HG03469 (cell line): ENCODE measurements around the gene VSTM4.

Source experiments
- ATAC-seq: cut with Tn5 transposase; IDR thresholded peaks from one replicate; pipeline ENCODE4 v1.9.1; 2021; ENCODE audit warnings: mild to moderate bottlenecking, moderate library complexity, moderate number of reproducible peaks; ENCODE audit not compliant: unreplicated experiment

The VSTM4 gene

DNA sequence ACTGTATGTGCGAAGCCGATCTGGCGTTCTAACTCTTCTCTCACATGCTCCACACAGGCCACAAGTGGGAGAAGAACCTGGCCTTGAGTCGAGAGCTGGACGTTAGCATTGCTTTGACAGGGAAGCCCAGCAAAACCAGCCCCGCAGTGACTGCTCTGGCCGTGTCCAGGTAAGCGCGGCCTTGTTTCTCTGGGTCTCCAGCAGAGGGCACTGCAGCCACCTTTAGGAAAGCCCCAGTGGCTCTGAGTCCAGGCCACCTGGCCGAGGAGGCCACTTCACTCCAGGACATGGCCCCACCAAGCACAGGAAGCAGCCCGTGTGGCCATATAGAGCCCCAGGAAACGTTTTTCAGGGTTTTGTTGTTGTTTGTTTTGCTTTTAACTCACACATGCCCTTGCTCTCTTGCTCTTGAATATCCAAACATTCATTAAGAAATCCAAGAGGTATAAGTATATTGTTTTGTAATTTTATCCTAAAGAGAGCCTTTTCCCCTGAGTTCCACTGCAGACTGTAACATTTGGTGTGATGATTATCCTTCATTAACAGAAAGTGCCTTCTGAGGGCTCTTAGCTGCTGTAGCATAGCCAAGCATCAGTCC lies 133.9 kb downstream of the VSTM4 start:
- ATAC-seq: no peak

DNA sequence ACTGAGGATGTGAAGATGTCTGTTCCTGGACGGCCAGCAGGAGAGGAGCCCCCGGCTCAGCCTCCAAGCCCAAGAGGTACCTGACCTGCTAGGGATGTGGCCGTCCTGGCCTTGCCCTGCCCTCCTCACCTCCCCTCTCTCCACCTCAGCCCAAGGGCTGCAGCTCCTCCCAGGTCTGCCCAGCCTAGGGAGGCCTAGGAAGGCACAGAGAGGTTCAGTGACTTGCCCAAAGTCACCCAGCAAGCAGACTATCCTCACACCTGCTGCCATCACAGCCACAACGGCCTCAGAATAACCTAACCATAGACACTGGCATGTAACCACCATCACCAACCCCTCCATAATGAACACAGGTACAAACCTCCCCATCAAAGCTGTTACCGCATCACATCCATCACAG lies 137.0 kb downstream of the VSTM4 start:
- ATAC-seq: no peak

DNA sequence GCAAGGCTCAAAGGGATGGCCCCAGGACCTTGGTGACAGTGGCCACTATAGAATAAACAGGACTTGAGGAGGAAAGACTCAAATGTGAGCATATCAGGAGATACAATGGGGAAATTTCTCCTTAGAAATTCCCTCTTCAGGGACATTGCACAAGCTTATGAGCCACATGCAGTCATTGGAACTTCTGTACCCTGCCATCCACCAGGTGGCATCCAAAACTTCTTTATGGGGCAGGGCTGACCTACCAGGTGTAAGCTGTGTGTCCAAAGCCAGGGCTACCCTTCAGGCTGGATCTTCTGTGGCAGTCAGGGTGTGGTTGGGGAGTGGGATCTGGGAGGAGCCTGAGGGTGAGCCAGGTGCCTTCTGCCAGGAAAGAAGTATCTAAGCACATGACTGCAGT lies 139.1 kb downstream of the VSTM4 start:
- ATAC-seq: no peak

DNA sequence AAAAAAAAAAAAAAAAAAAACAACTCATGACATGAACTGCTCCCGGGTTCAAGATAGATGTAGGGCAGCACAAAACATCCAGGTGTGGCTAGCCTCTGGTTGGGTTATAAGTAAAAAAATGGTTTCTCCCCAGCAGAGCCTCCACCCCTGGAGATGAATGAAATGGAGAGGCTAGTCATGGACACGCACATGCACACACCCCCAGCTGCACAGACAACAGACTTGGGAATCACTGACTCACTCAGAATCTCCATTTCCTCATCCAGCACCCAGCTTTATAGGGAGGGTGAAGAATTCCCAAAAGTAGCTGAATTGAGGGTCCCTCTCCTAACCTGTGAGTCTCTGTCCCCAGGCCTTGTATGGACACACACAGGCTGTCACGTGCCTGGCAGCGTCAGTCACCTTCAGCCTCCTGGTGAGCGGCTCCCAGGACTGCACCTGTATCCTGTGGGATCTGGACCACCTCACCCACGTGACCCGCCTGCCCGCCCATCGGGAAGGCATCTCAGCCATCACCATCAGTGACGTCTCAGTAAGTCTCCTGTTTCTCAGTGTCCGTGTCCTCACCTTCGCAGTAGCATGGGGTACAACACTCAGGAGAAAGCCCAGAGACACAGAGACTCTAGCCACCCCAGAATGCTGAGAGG lies 140.7 kb downstream of the VSTM4 start:
- no peak for ATAC-seq

DNA sequence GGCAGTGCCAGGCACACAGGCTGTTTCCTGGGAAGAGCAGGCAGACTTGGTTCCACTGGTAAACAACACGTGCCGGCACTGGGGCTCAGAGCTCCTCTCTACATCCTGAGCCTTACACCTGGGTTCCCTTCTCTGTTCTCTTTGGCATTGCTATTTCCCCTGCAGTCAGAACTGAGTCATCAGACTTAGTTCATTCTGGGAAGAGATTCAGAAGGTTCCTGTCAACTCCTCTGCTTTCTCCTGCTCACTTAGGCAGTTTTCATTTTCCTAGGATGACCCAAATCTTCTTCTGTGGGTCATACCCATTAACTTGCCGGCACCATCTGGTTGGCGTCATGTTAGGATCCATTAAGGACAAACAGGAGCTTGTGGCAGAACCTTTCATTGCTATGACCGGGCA lies 142.3 kb downstream of the VSTM4 start:
- ATAC-seq: no peak

DNA sequence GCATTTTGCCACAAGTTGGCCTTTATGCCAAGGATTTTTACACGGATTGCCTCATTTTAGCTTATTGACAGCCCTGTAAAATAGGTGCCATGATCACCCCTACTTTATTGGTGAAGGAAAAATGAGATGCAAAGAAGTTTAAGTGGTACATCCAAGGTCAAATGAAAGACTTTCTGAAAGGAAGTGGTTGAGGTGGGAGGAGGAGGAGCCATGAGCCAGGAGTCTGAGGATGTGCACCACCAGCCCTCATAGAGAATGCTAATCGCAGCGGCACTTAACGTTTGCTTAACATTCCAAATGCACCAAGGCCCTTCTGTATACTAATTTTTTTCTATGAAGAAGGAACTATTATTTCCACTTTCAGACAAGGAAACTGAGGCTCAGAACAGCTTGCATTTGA lies 144.7 kb downstream of the VSTM4 start:
- no peak for ATAC-seq

DNA sequence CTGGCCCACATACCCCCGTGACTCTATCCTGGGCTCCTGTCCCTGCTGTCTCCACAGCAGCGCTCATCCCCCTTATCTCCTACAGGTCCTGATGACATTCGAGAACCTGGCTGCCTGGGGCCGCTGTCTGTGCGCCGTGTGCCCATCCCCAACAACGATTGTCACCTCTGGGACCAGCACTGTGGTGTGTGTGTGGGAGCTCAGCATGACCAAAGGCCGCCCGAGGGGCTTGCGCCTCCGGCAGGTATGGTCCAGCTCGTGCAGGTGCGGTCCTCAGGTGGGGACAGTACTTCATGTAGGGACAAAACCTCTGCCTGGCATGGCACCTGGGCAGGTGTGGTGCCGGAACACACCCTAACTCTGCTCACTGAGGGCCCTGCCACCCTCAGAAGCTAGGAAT lies 145.3 kb downstream of the VSTM4 start:
- no peak for ATAC-seq

DNA sequence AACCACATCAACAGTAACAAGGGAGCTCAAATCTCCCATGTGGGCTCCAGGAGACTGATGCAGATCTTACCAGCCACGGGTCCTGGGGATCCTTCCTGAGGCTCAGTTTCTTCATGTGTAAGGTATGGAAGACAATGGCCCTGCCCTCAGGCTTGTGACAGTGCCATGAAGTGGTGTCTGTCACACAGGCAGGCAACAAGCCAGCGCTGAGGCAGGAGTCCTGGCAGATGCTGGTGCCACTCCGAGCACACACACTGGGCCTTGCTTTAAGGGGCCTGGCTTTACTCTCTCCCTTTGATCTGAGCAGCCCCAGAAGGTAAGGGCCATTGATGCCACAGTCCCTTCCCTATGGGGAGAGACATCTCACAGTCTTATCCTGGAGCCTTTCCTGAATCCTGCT lies 147.3 kb downstream of the VSTM4 start:
- no peak for ATAC-seq

DNA sequence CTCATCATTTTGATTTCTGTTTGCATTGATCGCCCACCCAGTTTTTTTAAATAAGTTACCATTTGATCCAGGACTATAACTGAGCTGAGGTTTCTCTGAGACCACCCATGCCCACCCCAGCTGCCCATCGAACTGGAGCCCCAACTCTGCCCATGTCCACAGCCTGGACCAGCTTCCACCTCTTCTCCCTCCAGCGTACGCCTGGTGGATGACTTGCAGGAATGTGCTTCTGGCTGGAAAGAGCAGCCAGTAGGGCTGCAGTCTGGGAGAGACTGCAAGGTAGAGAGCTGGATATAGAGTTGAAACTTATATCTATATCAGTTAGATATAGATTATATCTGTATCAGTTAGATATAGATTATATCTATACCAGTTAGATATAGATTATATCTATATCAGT lies 149.9 kb downstream of the VSTM4 start:
- no peak for ATAC-seq
